Adrenal gland (tissue), 5 donors: ENCODE results near the gene TLCD3A.

Experiments
- CTCF ChIP-seq, 6 experiments: fragments of 450-650 bp in 4 of 6; fragments of 200-600 bp in 2 of 6; sonication (generic) in 1 of 6; IDR thresholded peaks; 1 replicate in 5 of 6; 2 replicates in 1 of 6; pipeline versions ENCODE4 v1.5.1 to v1.8.0; 2016 to 2021; ENCODE audit warnings: antibody characterized with exemption in 6 of 6, mild to moderate bottlenecking in 2 of 6, moderate library complexity in 1 of 6
- POLR2A ChIP-seq, 2 donors: fragments of 450-650 bp; IDR thresholded peaks; one replicate each; pipeline ENCODE4 v1.6.1; 2017; ENCODE audit warnings: antibody characterized with exemption in 2 of 2, mild to moderate bottlenecking in 2 of 2, moderate library complexity in 1 of 2
- donor health status: DM: no; HTN: no; CAD: no.

GRCh38 chr17:787641-788221 is 55.3 kb downstream of the TLCD3A start:
- TF ChIP-seq CTCF (IDR thresholded peaks at IDR 0.05) (no peak), POLR2A (IDR thresholded peaks at IDR 0.05) (no peak)
